GM19239 (cell line): ENCODE measurements around the gene GNB5.
A peak's percentile ranks its signal among the peaks of the same experiment; 100 is the strongest.

Experiments used
- DNase-seq: peaks from one replicate; pipeline ENCODE4 v3.0.0; 2011; ENCODE audit warnings: low spot score; ENCODE audit not compliant: insufficient read length
- FAIRE-seq: peaks from 2 replicates; lab custom pipeline; 2011; peaks lifted over from hg19 to GRCh38; lab: Jason Lieb, UNC

The GNB5 gene

GRCh38 chr15:52208306-52208946 lies 17.2 kb upstream of the GNB5 start:
- DNase-seq (no peak), FAIRE-seq (peak; percentile 61)

GRCh38 chr15:52207191-52207590 lies 16.0 kb upstream of the GNB5 start:
- DNase-seq (no peak), FAIRE-seq (no peak)

- no peak for DNase-seq
- no peak for FAIRE-seq
Observed at GRCh38 chr15:52206446-52206845, 15.3 kb upstream of the GNB5 start.

- DNase-seq, result no peak
- FAIRE-seq, result no peak
Observed at GRCh38 chr15:52204657-52205056, 13.5 kb upstream of the GNB5 start.

- FAIRE-seq (no peak), DNase-seq (no peak)
Observed at GRCh38 chr15:52200831-52201365, 9.7 kb upstream of the GNB5 start.

- no peak for FAIRE-seq
- DNase-seq, result no peak
Observed at GRCh38 chr15:52199271-52199670, 8.1 kb upstream of the GNB5 start.

GRCh38 chr15:52196891-52197290 lies 5.7 kb upstream of the GNB5 start:
- FAIRE-seq (no peak), DNase-seq (no peak)

- FAIRE-seq, result no peak
- DNase-seq, result no peak
Observed at GRCh38 chr15:52193791-52194190, 2.6 kb upstream of the GNB5 start.

GRCh38 chr15:52193321-52193720 lies 2.1 kb upstream of the GNB5 start:
- FAIRE-seq (no peak), DNase-seq (no peak)

GRCh38 chr15:52186651-52187486 lies 4.3 kb downstream of the GNB5 start:
- FAIRE-seq, result no peak

GRCh38 chr15:52185151-52185561 lies 6.0 kb downstream of the GNB5 start:
- FAIRE-seq, result no peak
- DNase-seq, result no peak

More at GRCh38 chr15:52186651-52187486, 4.3 kb downstream of the GNB5 start:
- no peak for DNase-seq

GRCh38 chr15:52184721-52185120 lies 6.5 kb downstream of the GNB5 start:
- DNase-seq, result no peak
- FAIRE-seq, result no peak

- no peak for DNase-seq
- peak; percentile 70 for FAIRE-seq
Observed at GRCh38 chr15:52183562-52184173, 7.5 kb downstream of the GNB5 start.

GRCh38 chr15:52181938-52182780 lies 9.0 kb downstream of the GNB5 start:
- DNase-seq (no peak), FAIRE-seq (no peak)

GRCh38 chr15:52180851-52181450 lies 10.2 kb downstream of the GNB5 start:
- no peak for DNase-seq
- FAIRE-seq, result no peak

GRCh38 chr15:52180196-52180835 lies 10.9 kb downstream of the GNB5 start:
- FAIRE-seq (peak; percentile 86), DNase-seq (peak; percentile 48)

GRCh38 chr15:52179278-52180195 lies 11.7 kb downstream of the GNB5 start:
- FAIRE-seq, result peak; percentile 96
- peak; percentile 80 for DNase-seq

- FAIRE-seq (peak; percentile 52), DNase-seq (no peak)
Observed at GRCh38 chr15:52178765-52179164, 12.4 kb downstream of the GNB5 start.
